K562 (cell line): ENCODE measurements around the gene UBE2B. TPM values are rescaled to one million over a fixed set of nuclear protein-coding genes. Genes with fewer than 3 reads are reported as not detected.

Experiments
- ATAC-seq: fragments of 200-7000 bp; cut with Tn5 transposase; 3 replicates; pipeline ENCODE4 v1.9.1; 2020; ENCODE audit warnings: moderate library complexity
- BruUV-seq: library from RNA; stranded (reverse); fragments of 400-500 nt; replicated peaks from 2 replicates; lab custom pipeline; 2021; lab: Mats Ljungman, UMichigan
- CTCF ChIA-PET: fragments of 300-600 bp; formaldehyde crosslinking; extraction: SDS; loops from one replicate; lab custom pipeline; 2021; ENCODE audit warnings: low intra/inter-chr PET ratio; lab: Yijun Ruan, JAX
- POLR2A ChIA-PET: fragments of 300-600, 350-650 bp; sonication (Branson Sonifier 250); formaldehyde crosslinking; extraction: SDS; loops from one replicate; lab custom pipeline; 2021; ENCODE audit warnings: antibody characterized with exemption, inconsistent platforms; lab: Yijun Ruan, JAX
- DNase-seq, 4 experiments: peaks; one replicate each; pipeline versions ENCODE4 v3.0.0 to v3.0.0-alpha.2; 2011 to 2018; ENCODE audit warnings: low spot score in 3 of 4, mixed read lengths in 3 of 4; ENCODE audit errors: extremely low read depth in 1 of 4
- FAIRE-seq: peaks from 2 replicates; lab custom pipeline; 2011; peaks lifted over from hg19 to GRCh38; lab: Jason Lieb, UNC
- H2AFZ ChIP-seq: 2 replicates; pipeline ENCODE4 v1.6.0; 2011; ENCODE audit warnings: low read depth, low read length, control low read depth, inconsistent platforms
- H3K27ac ChIP-seq: fragments of 200-600 bp; 3 replicates; pipeline ENCODE4 v1.8.0; 2011; ENCODE audit warnings: low read depth, mild to moderate bottlenecking, control low read depth, inconsistent platforms, low read length, moderate library complexity, mixed read lengths; ENCODE audit errors: extremely low read depth
- H3K27me3 ChIP-seq, 2 experiments: fragments of 300-600 bp in 1 of 2; 2 replicates in 1 of 2; 3 replicates in 1 of 2; pipeline versions ENCODE4 v1.6.0 to v1.8.0; 2011; ENCODE audit warnings: inconsistent platforms in 2 of 2, low read length in 2 of 2, mild to moderate bottlenecking in 1 of 2, mixed read lengths in 1 of 2, moderate library complexity in 1 of 2; ENCODE audit not compliant: control insufficient read depth in 2 of 2, insufficient read depth in 2 of 2
- H3K36me3 ChIP-seq: fragments of 300-600 bp; 3 replicates; pipeline ENCODE4 v1.8.0; 2011; ENCODE audit warnings: mild to moderate bottlenecking, low read length, inconsistent platforms; ENCODE audit not compliant: control insufficient read depth, insufficient read depth
- H3K4me1 ChIP-seq, 2 experiments: fragments of 200-600 bp in 1 of 2; replicated peaks in 1 of 2; 2 replicates in 1 of 2; 3 replicates in 1 of 2; pipeline versions ENCODE4 v1.5.1 to v1.8.0; 2011; ENCODE audit warnings: inconsistent platforms in 2 of 2, low read length in 2 of 2, mild to moderate bottlenecking in 1 of 2, mixed read lengths in 1 of 2, moderate library complexity in 1 of 2; ENCODE audit not compliant: control insufficient read depth in 2 of 2, insufficient read depth in 2 of 2
- H3K4me2 ChIP-seq: 2 replicates; pipeline ENCODE4 v1.6.1; 2011; ENCODE audit warnings: low read length, control low read depth, inconsistent platforms, mixed read lengths; ENCODE audit not compliant: insufficient read depth
- H3K4me3 ChIP-seq: fragments of 200-600 bp; sonication (generic), shearing (Covaris generic); 2 replicates; pipeline ENCODE4 v1.5.1; 2016; ENCODE audit warnings: control low read depth, inconsistent platforms
- H3K79me2 ChIP-seq: fragments of 200-600 bp; 3 replicates; pipeline ENCODE4 v1.8.0; 2011; ENCODE audit warnings: low read length, inconsistent platforms; ENCODE audit not compliant: control insufficient read depth, insufficient read depth
- H3K9ac ChIP-seq, 2 experiments: 2 replicates each; pipeline versions ENCODE4 v1.6.0 to v1.6.1; 2011; ENCODE audit warnings: low read depth in 2 of 2, low read length in 2 of 2, control low read depth in 1 of 2, inconsistent platforms in 1 of 2, mild to moderate bottlenecking in 1 of 2, mixed read lengths in 1 of 2; ENCODE audit not compliant: insufficient read depth in 1 of 2
- H3K9me1 ChIP-seq: one replicate; pipeline ENCODE4 v1.6.0; 2011; ENCODE audit warnings: inconsistent platforms, mild to moderate bottlenecking, low read length, moderate library complexity; ENCODE audit not compliant: control insufficient read depth, insufficient read depth
- H3K9me3 ChIP-seq: replicated peaks from 2 replicates; pipeline ENCODE4 v1.5.1; 2011; ENCODE audit warnings: low read depth, low read length, inconsistent platforms; ENCODE audit not compliant: control insufficient read depth, insufficient read depth
- H4K20me1 ChIP-seq: replicated peaks from 2 replicates; pipeline ENCODE4 v1.6.1; 2011; ENCODE audit warnings: low read length, inconsistent platforms, mixed read lengths; ENCODE audit not compliant: control insufficient read depth, insufficient read depth
- FOXJ3 ChIP-seq: sonication (generic); formaldehyde crosslinking; IDR thresholded peaks from 2 replicates; pipeline ENCODE4 v1.4.0; 2020; ENCODE audit warnings: mild to moderate bottlenecking, missing genetic modification reagents
- HDGF ChIP-seq: fragments of 450-650 bp; IDR thresholded peaks from 2 replicates; pipeline ENCODE4 v1.6.1; 2016
- MTA2 ChIP-seq: fragments of 450-650 bp; IDR thresholded peaks from 2 replicates; pipeline ENCODE4 v1.6.1; 2016; ENCODE audit warnings: low read depth
- PCBP1 ChIP-seq: fragments of 200-400 bp; formaldehyde crosslinking; IDR thresholded peaks from 2 replicates; pipeline ENCODE4 v1.6.1; 2018; ENCODE audit warnings: mild to moderate bottlenecking, low read depth, low read length; ENCODE audit not compliant: poor library complexity, severe bottlenecking
- SMAD3 ChIP-seq: fragments of 450-650 bp; formaldehyde crosslinking; conservative IDR thresholded peaks from 2 replicates; pipeline ENCODE4 v1.4.0; 2020; ENCODE audit warnings: mild to moderate bottlenecking
- SMARCA5 ChIP-seq: fragments of 450-650 bp; IDR thresholded peaks from 2 replicates; pipeline ENCODE4 v1.6.1; 2016
- SNRNP70 ChIP-seq: fragments of 200-400 bp; formaldehyde crosslinking; optimal IDR thresholded peaks from 2 replicates; pipeline ENCODE3; 2017; ENCODE audit warnings: low read depth, low read length
- STAT5B ChIP-seq: fragments of 250-450 bp; sonication (Bioruptor Pico); IDR thresholded peaks from 2 replicates; pipeline ENCODE4 v1.8.0; 2021; ENCODE audit warnings: mild to moderate bottlenecking, inconsistent platforms
- TOE1 ChIP-seq, 2 experiments: fragments of 450-650 bp in 1 of 2; sonication (generic) in 1 of 2; formaldehyde crosslinking in 1 of 2; IDR thresholded peaks; 2 replicates each; pipeline versions ENCODE4 v1.7.1 to v1.8.0; 2016 to 2022; ENCODE audit warnings: borderline replicate concordance in 2 of 2, mild to moderate bottlenecking in 2 of 2, antibody characterized with exemption in 1 of 2, inconsistent platforms in 1 of 2, low read depth in 1 of 2, missing genetic modification reagents in 1 of 2, moderate library complexity in 1 of 2
- YBX1 ChIP-seq: fragments of 450-650 bp; IDR thresholded peaks from 2 replicates; pipeline ENCODE4 v1.7.1; 2016; ENCODE audit warnings: mild to moderate bottlenecking
- ZNF143 ChIP-seq: sonication (generic); formaldehyde crosslinking; IDR thresholded peaks from 2 replicates; pipeline ENCODE4 v1.9.0; 2022; ENCODE audit warnings: mild to moderate bottlenecking, missing genetic modification reagents
- ZNF311 ChIP-seq: fragments of 250-450 bp; sonication (Bioruptor Pico); IDR thresholded peaks from 2 replicates; pipeline ENCODE4 v1.4.0; 2020; ENCODE audit warnings: mild to moderate bottlenecking, moderate library complexity
- in situ Hi-C: fragments of 300-500 bp; cut with MboI; formaldehyde crosslinking; loops from 4 replicates; pipeline ENCODE4 v1.15.0; 2018; ENCODE audit warnings: inconsistent platforms, mixed read lengths
- intact Hi-C: fragments of 100-400 bp; cut with micrococcal nuclease; formaldehyde crosslinking; loops from 2 replicates; pipeline ENCODE4 v1.14.2; 2022
- polyA plus RNA-seq, 8 experiments: library from polyadenylated mRNA; depleted of rRNA in 4 of 8; stranded (reverse) in 5 of 8; unstranded in 3 of 8; fragments of >200 nt; fragmentation: Nextera tagmentation in 2 of 8; fragmentation: Illumina TruSeq in 1 of 8; extraction: Ambion mirVana in 2 of 8; extraction: Trizol in 1 of 8; gene quantifications; 2 replicates each; pipeline versions ENCODE4 v1.2.1 to v1.2.3, GENCODE V29; 2011 to 2014; ENCODE audit warnings: inconsistent platforms in 1 of 8, missing spikeins in 1 of 8
- total RNA-seq, 7 experiments: library from RNA; depleted of rRNA in 6 of 7; stranded (reverse); fragments of >200 nt in 6 of 7; fragmentation: Illumina TruSeq in 2 of 7; extraction: Trizol in 2 of 7; gene quantifications; 2 replicates each; pipeline versions ENCODE4 v1.2.1 to v1.2.3, GENCODE V29; 2011 to 2021; ENCODE audit warnings: low replicate concordance in 1 of 7
- TF ChIP-seq, protein P1 (sequence below), 2 experiments: fragments of 450-650 bp in 1 of 2; IDR thresholded peaks; 2 replicates each; pipeline ENCODE4 v1.6.1; 2011 to 2017; ENCODE audit warnings: low read depth in 2 of 2, antibody characterized with exemption in 1 of 2, borderline replicate concordance in 1 of 2, low read length in 1 of 2, mild to moderate bottlenecking in 1 of 2, mixed read lengths in 1 of 2; ENCODE audit not compliant: control insufficient read depth in 1 of 2
- TF ChIP-seq, protein P2 (sequence below): sonication (generic); formaldehyde crosslinking; IDR thresholded peaks from 2 replicates; pipeline ENCODE4 v1.8.0; 2023; ENCODE audit warnings: mild to moderate bottlenecking, missing genetic modification reagents

UBE2B gene
- total and polyA plus RNA-seq, 9 of the 15 experiments (the other 6 are each of a cell fraction or from before 2014, with no cell fraction given), result 13.1 to 198 (median 75.5) TPM

- DNase-seq (no peak), FAIRE-seq (no peak), ATAC-seq (no peak)
- Histone ChIP-seq H3K79me2 (no peaks in the 10 kb centered on the region), H3K9me3 (no peaks in the 10 kb centered on the region), H2AFZ (no peak overlapping the region), H3K27me3 (no peaks in the 10 kb centered on the region), H3K4me1 (peaks cover 3 to 6% of the 10 kb centered on the region in 2 experiments), H3K9me1 (no peaks in the 10 kb centered on the region), H3K36me3 (no peaks in the 10 kb centered on the region), H4K20me1 (no peaks in the 10 kb centered on the region), H3K4me3 (no peak overlapping the region), H3K9ac (no peak overlapping the region), H3K27ac (no peak overlapping the region), H3K4me2 (no peak overlapping the region)
- CTCF ChIA-PET, result no interaction called here
- POLR2A ChIA-PET, result interaction anchor here (1.2 kb wide), 1 partner anchor 8 kb away, joined by 3 read pairs; no protein-coding TSS in a partner anchor
- no peak for TF ChIP-seq ZNF311 (CRISPR knock-in tag)
- TF ChIP-seq MTA2, result no peak
- no peak for TF ChIP-seq HDGF
- no peak for TF ChIP-seq PCBP1
- TF ChIP-seq SNRNP70, result no peak
- TF ChIP-seq, protein P1, sequence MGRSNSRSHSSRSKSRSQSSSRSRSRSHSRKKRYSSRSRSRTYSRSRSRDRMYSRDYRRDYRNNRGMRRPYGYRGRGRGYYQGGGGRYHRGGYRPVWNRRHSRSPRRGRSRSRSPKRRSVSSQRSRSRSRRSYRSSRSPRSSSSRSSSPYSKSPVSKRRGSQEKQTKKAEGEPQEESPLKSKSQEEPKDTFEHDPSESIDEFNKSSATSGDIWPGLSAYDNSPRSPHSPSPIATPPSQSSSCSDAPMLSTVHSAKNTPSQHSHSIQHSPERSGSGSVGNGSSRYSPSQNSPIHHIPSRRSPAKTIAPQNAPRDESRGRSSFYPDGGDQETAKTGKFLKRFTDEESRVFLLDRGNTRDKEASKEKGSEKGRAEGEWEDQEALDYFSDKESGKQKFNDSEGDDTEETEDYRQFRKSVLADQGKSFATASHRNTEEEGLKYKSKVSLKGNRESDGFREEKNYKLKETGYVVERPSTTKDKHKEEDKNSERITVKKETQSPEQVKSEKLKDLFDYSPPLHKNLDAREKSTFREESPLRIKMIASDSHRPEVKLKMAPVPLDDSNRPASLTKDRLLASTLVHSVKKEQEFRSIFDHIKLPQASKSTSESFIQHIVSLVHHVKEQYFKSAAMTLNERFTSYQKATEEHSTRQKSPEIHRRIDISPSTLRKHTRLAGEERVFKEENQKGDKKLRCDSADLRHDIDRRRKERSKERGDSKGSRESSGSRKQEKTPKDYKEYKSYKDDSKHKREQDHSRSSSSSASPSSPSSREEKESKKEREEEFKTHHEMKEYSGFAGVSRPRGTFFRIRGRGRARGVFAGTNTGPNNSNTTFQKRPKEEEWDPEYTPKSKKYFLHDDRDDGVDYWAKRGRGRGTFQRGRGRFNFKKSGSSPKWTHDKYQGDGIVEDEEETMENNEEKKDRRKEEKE (IDR thresholded peaks at IDR 0.05; ENCODE audit: borderline replicate concordance in 1 of 2, control insufficient read depth in 1 of 2, low read depth in 2 of 2, low read length in 1 of 2), result no peak
- TF ChIP-seq STAT5B (CRISPR knock-in tag), result no peak
- no peak for TF ChIP-seq FOXJ3
- TF ChIP-seq YBX1, result no peak
- no peak for TF ChIP-seq SMARCA5
- no peak for TF ChIP-seq TOE1 (IDR thresholded peaks at IDR 0.05; ENCODE audit: borderline replicate concordance)
- no peak for TF ChIP-seq TOE1 (CRISPR knock-in tag; IDR thresholded peaks at IDR 0.05; ENCODE audit: borderline replicate concordance, low read depth)
- TF ChIP-seq, protein P2, sequence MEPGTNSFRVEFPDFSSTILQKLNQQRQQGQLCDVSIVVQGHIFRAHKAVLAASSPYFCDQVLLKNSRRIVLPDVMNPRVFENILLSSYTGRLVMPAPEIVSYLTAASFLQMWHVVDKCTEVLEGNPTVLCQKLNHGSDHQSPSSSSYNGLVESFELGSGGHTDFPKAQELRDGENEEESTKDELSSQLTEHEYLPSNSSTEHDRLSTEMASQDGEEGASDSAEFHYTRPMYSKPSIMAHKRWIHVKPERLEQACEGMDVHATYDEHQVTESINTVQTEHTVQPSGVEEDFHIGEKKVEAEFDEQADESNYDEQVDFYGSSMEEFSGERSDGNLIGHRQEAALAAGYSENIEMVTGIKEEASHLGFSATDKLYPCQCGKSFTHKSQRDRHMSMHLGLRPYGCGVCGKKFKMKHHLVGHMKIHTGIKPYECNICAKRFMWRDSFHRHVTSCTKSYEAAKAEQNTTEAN (CRISPR knock-in tag), result no peak
- TF ChIP-seq ZNF143 (CRISPR knock-in tag), result no peak
- no peak for TF ChIP-seq SMAD3 (CRISPR knock-in tag)
- intact Hi-C loops (no loop called here), in situ Hi-C loops (no loop called here)
- no TSS peak for BruUV-seq
Measured at GRCh38 chr5:134417707-134418106, 46.3 kb downstream of the UBE2B start.
